ENCODE data around the gene ATP6V1F. TPM values are rescaled to one million over a fixed set of nuclear protein-coding genes. Genes with fewer than 3 reads are reported as not detected.

The ATP6V1F gene
- total RNA-seq, 2 donors from 2014 or later, result 115 to 145 TPM

DNA sequence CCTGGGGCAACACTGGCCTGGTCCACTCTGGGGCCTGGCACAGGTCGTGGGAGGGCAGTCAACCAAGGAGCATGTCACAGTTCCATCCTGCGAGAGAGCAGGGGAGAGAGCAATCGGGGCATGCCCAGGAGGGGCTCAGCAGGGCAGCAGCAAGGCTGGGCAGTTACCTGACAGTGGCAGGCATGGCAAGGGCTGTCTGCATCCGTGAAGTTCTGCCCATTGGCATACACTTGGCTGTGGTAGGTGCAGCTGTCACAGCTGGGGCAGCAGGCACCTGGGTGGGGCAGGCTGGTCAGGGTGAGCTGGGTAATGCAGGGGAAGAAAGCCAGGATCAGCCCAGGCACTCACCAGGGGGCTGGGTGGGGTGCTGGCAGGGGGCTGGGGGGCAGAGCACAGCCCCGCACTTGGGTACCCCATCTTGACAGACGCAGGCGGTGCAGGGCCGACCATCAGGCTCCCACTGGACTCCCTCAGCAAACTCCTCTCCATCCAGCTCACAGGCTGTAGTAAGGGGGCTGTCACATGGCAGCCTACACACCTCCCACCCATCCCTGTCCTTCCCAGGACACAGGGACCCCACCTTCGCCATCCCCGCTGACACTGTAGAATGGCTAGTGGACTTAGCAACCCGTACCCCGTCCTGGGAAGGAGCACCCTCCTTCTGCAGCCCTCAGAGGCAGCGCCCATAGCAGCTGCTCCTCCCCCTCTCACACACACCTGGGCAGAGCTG is 30.0 kb downstream of the ATP6V1F start:
- H3K4me1 Mint-ChIP-seq (ENCODE audit: low read depth in 2 of 2), result no peaks in the 10 kb centered on the region

GRCh38 chr7:128893251-128894100 is 30.8 kb downstream of the ATP6V1F start:
- H3K4me3 Mint-ChIP-seq, result no peak overlapping the region
- peaks cover 4 to 11% of the 10 kb centered on the region in 2 donors for H3K27me3 Mint-ChIP-seq
- no peak overlapping the region for H3K27ac Mint-ChIP-seq
- no peak for ATAC-seq
- DNase-seq (ENCODE audit: low spot score), result peak; percentile 49
- H3K36me3 Mint-ChIP-seq, result no peaks in the 10 kb centered on the region
- no peaks in the 10 kb centered on the region for H3K4me1 Mint-ChIP-seq (ENCODE audit: low read depth in 2 of 2)
- no peaks in the 10 kb centered on the region for H3K9me3 Mint-ChIP-seq

More for the DNA sequence above, 30.0 kb downstream of the ATP6V1F start:
- Mint-ChIP-seq H3K36me3 (no peaks in the 10 kb centered on the region), H3K27ac (no peak overlapping the region), H3K9me3 (no peaks in the 10 kb centered on the region), H3K4me3 (no peak overlapping the region), H3K27me3 (peaks cover 3 to 11% of the 10 kb centered on the region in 2 donors)
- ATAC-seq, result no peak
- DNase-seq (ENCODE audit: low spot score), result peak; percentile 58

- Mint-ChIP-seq H3K4me1 (ENCODE audit: low read depth in 2 of 2) (no peaks in the 10 kb centered on the region), H3K9me3 (no peaks in the 10 kb centered on the region)
Observed at GRCh38 chr7:128894101-128894440, 31.4 kb downstream of the ATP6V1F start.

DNA sequence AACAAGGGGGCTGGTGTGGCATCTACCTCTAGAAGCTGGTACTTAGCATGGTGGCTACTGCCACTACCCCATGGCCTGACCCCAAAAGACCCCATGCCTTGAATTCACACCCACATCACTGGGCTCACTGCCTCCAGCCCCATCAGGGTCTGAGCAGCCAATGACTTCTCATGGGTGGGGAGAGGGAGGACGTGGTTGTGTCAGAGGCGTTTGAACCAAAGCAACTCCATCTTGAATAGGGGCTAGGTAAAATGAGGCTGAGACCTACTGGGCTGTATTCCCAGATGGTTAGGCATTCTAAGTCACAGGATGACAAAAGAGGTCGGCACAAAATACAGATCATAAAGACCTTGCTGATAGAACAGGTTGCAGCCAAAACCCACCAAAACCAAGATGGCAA is 32.7 kb downstream of the ATP6V1F start:
- H3K27ac Mint-ChIP-seq, result no peak overlapping the region
- peak; percentile 34 for DNase-seq (ENCODE audit: low spot score)
- H3K27me3 Mint-ChIP-seq, result peaks cover 0 to 3% of the 10 kb centered on the region in 2 donors
- no peaks in the 10 kb centered on the region for H3K36me3 Mint-ChIP-seq
- H3K9me3 Mint-ChIP-seq, result no peaks in the 10 kb centered on the region
- H3K4me3 Mint-ChIP-seq, result no peak overlapping the region
- H3K4me1 Mint-ChIP-seq (ENCODE audit: low read depth in 2 of 2), result no peaks in the 10 kb centered on the region
- no peak for ATAC-seq

More at GRCh38 chr7:128894101-128894440, 31.4 kb downstream of the ATP6V1F start:
- ATAC-seq, result no peak
- H3K27me3 Mint-ChIP-seq, result peaks cover 6 to 11% of the 10 kb centered on the region in 2 donors
- no peaks in the 10 kb centered on the region for H3K36me3 Mint-ChIP-seq
- no peak overlapping the region for H3K4me3 Mint-ChIP-seq
- DNase-seq (ENCODE audit: low spot score), result peak; percentile 60
- H3K27ac Mint-ChIP-seq, result no peak overlapping the region

DNA sequence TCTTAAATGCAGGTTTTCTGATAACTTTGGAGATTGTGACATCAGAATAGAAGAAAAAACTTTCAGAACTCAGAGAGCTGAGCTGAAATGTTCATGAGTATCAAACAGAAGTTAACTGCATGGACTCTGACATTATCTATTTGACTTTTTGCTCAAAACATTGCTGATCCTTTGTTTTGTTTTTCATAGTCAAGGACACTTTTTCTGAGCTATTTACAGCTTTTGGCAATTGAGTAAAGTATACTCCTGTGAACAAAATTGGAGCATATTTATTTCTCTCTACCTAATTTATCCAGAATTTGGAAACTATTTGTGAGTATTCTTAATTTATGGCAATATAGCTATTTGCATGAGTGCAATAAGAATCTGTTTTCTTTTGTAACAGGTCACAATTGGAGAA is 36.7 kb downstream of the ATP6V1F start:
- Mint-ChIP-seq H3K9me3 (no peaks in the 10 kb centered on the region), H3K36me3 (no peaks in the 10 kb centered on the region), H3K27me3 (peaks cover 5 to 14% of the 10 kb centered on the region in 2 donors), H3K4me1 (ENCODE audit: low read depth in 2 of 2) (peaks cover 0 to under 1% of the 10 kb centered on the region in 2 donors), H3K27ac (no peak overlapping the region), H3K4me3 (no peak overlapping the region)
- ATAC-seq, result no peak
- no peak for DNase-seq (ENCODE audit: low spot score)

DNA sequence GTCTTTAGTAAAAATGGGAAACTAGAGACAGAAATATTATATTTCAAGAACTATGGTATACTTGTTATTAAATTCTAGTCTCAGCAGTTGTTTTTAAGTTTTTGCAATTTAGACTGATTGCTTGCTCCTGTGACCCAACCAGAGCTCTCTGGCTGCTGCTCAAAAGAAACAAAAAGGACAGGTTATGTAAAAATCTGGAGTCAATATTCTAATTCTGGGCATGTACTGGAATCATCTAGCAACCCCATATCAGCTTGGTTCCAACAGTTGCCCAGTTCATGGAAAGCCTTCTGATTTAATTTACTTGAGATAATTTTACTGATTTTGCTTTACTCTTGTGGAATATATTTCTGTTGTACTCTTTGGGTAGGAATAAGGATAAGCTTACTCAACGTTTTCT is 37.6 kb downstream of the ATP6V1F start:
- Mint-ChIP-seq H3K36me3 (no peaks in the 10 kb centered on the region), H3K27me3 (peaks cover 5 to 18% of the 10 kb centered on the region in 2 donors), H3K4me1 (ENCODE audit: low read depth in 2 of 2) (peaks cover 0 to 4% of the 10 kb centered on the region in 2 donors), H3K4me3 (no peak overlapping the region), H3K9me3 (no peaks in the 10 kb centered on the region), H3K27ac (no peak overlapping the region)
- ATAC-seq (no peak), DNase-seq (ENCODE audit: low spot score) (peak; percentile 5)

- Mint-ChIP-seq H3K27me3 (peaks cover 17 to 22% of the 10 kb centered on the region in 2 donors), H3K9me3 (no peaks in the 10 kb centered on the region), H3K4me1 (ENCODE audit: low read depth in 2 of 2) (peaks cover 0 to 4% of the 10 kb centered on the region in 2 donors), H3K4me3 (no peak overlapping the region), H3K36me3 (no peaks in the 10 kb centered on the region), H3K27ac (no peak overlapping the region)
- peak; percentile 34 for DNase-seq (ENCODE audit: low spot score)
- peak in 1 of 2 donors; percentile 34 for ATAC-seq
Observed at GRCh38 chr7:128902761-128903585, 40.3 kb downstream of the ATP6V1F start.

GRCh38 chr7:128903621-128904361 is 41.1 kb downstream of the ATP6V1F start:
- H3K27me3 Mint-ChIP-seq, result peaks cover 21 to 22% of the 10 kb centered on the region in 2 donors
- no peak overlapping the region for H3K4me3 Mint-ChIP-seq
- ATAC-seq (peak in 1 of 2 donors; percentile 10), DNase-seq (ENCODE audit: low spot score) (peak; percentile 56)
- H3K4me1 Mint-ChIP-seq (ENCODE audit: low read depth in 2 of 2), result peaks cover 0 to 4% of the 10 kb centered on the region in 2 donors
- no peak overlapping the region for H3K27ac Mint-ChIP-seq
- H3K9me3 Mint-ChIP-seq, result no peaks in the 10 kb centered on the region
- no peaks in the 10 kb centered on the region for H3K36me3 Mint-ChIP-seq

DNA sequence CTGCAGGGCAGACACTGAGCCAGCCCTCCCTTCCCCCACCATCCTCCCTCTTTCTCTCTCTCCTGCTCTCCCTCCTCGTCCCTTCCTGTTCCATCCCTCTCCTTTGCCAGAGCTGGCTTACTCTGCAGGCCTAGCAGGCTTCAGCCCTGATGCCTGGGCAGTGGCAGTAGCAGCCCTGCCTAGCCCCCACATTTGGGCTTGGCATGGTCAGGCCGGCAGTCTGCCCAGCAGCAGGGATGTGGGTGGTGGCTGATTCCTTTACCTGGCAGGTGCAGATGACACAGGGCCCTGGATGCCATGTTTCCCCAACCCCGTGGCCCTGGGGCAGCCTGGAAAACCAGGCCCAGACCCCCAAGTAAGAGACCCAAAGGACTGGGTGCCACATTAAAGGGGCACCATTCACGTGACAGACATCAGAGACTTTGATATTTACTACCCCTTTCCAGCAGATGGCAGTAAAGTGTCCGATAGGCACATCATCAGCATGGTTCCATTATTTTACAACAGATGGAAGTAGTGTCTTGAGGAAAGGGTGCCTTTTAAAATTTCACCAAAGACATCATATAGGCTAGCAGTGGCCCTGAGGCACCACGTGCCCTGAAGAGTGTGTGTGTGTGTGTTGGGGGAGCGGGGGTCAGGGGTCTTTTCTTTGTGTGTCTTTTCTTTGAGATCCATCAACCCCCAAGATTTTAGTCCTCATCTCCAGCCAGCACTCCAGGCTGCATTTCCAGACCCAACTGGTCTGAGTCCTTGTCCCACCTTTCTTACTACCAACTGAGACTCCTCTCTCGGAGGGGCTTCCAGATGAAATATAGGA is 41.9 kb downstream of the ATP6V1F start:
- Mint-ChIP-seq H3K4me3 (no peak overlapping the region), H3K27me3 (peaks cover 25 to 26% of the 10 kb centered on the region in 2 donors), H3K27ac (no peak overlapping the region), H3K9me3 (no peaks in the 10 kb centered on the region), H3K36me3 (no peaks in the 10 kb centered on the region), H3K4me1 (ENCODE audit: low read depth in 2 of 2) (peaks cover 0 to 4% of the 10 kb centered on the region in 2 donors)
- ATAC-seq (peak; percentile 47 to 60), DNase-seq (ENCODE audit: low spot score) (peak; percentile 57)

DNA sequence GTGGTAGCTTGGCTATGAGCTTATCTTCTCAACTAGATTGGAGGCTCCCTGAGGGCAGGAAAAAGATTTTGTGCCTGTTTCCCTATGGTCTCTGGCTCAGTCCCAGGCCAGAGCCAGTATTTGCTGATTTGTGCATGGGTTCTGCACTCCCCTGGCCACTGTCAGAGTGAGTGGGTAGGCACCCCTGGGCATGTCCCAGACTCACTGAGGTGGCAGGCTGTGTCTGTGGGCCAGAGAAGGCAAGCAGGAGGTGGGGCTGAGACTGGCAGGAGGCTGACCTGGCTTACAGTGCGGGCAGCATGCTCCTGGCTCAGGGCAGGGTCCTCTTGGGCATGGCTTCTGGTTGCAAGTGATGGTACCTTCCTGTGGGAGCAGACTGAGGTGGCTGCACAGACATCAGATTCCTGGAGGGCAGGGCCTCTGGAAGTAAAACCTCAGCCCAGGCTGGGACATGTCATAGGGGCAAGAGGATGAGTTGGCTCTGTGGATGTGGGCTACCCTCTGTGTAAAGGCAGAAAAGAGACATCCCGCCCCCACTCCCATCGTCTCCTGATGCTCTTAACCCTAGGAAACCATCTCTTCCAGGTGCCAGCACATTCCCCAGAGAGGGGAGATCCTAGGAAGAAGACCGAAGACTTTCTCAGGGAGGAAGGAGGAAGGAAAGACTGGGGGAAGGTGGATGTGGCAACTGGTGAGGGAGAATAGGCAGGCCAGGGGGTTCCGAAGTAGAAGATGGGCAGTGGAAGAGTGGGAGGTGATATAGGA is 43.5 kb downstream of the ATP6V1F start:
- ATAC-seq, result no peak
- peaks cover 0 to 4% of the 10 kb centered on the region in 2 donors for H3K4me1 Mint-ChIP-seq (ENCODE audit: low read depth in 2 of 2)
- H3K4me3 Mint-ChIP-seq, result no peak overlapping the region
- no peak for DNase-seq (ENCODE audit: low spot score)
- no peaks in the 10 kb centered on the region for H3K9me3 Mint-ChIP-seq
- peaks cover 35 to 36% of the 10 kb centered on the region in 2 donors for H3K27me3 Mint-ChIP-seq
- no peaks in the 10 kb centered on the region for H3K36me3 Mint-ChIP-seq
- H3K27ac Mint-ChIP-seq, result no peak overlapping the region

GRCh38 chr7:128906766-128907559 is 44.3 kb downstream of the ATP6V1F start:
- DNase-seq (ENCODE audit: low spot score) (no peak), ATAC-seq (no peak)
- no peaks in the 10 kb centered on the region for H3K36me3 Mint-ChIP-seq
- no peak overlapping the region for H3K27ac Mint-ChIP-seq
- no peaks in the 10 kb centered on the region for H3K9me3 Mint-ChIP-seq
- H3K27me3 Mint-ChIP-seq, result peaks cover 34 to 37% of the 10 kb centered on the region in 2 donors
- H3K4me1 Mint-ChIP-seq (ENCODE audit: low read depth in 2 of 2), result peaks cover 0 to 4% of the 10 kb centered on the region in 2 donors
- H3K4me3 Mint-ChIP-seq, result no peak overlapping the region

Data from natural killer cell treated with Interleukin-12 subunit alpha and Interleukin-12 subunit beta and Interleukin-15 and Interleukin-18, amount 100 ng/mL, for 72 hours (primary cell).